Glutamatergic neuron (in vitro differentiated cells): ENCODE measurements around the gene PFN3. TPM values are rescaled to one million over a fixed set of nuclear protein-coding genes. Genes with fewer than 3 reads are reported as not detected.
A peak's percentile ranks its signal among the peaks of the same experiment; 100 is the strongest.

Source experiments
- DNase-seq: peaks from one replicate; pipeline ENCODE4 v3.0.0; 2022
- H3K27ac Mint-ChIP-seq: one replicate; pipeline ENCODE4 v1.8.0; 2020; ENCODE audit warnings: mild to moderate bottlenecking, mixed read lengths, inconsistent platforms; ENCODE audit not compliant: unreplicated experiment
- H3K27me3 Mint-ChIP-seq: one replicate; pipeline ENCODE4 v1.8.0; 2020; ENCODE audit warnings: mild to moderate bottlenecking, moderate library complexity, mixed read lengths, inconsistent platforms; ENCODE audit not compliant: unreplicated experiment
- H3K36me3 Mint-ChIP-seq: one replicate; pipeline ENCODE4 v1.8.0; 2020; ENCODE audit warnings: mild to moderate bottlenecking, mixed read lengths, inconsistent platforms; ENCODE audit not compliant: unreplicated experiment
- H3K4me1 Mint-ChIP-seq: one replicate; pipeline ENCODE4 v1.8.0; 2020; ENCODE audit warnings: mild to moderate bottlenecking, low read depth, mixed read lengths, inconsistent platforms; ENCODE audit not compliant: unreplicated experiment
- H3K4me3 Mint-ChIP-seq: one replicate; pipeline ENCODE4 v1.8.0; 2020; ENCODE audit warnings: mild to moderate bottlenecking, mixed read lengths, inconsistent platforms; ENCODE audit not compliant: unreplicated experiment
- H3K9me3 Mint-ChIP-seq: one replicate; pipeline ENCODE4 v1.8.0; 2020; ENCODE audit warnings: mild to moderate bottlenecking, moderate library complexity, mixed read lengths, inconsistent platforms; ENCODE audit not compliant: unreplicated experiment
- total RNA-seq: library from RNA; stranded (reverse); fragmentation: NEBNext Ultra II Directional; extraction: Animal tissue kit (Norgen Biotek cat#: 25700); gene quantifications from one replicate; pipeline ENCODE4 v1.2.1, GENCODE V29; 2021; ENCODE audit not compliant: unreplicated experiment
- TF ChIP-seq, protein P1 (sequence below): fragments of 200-600 bp; sonication (generic); IDR thresholded peaks from one replicate; pipeline ENCODE4 v1.5.0; 2021; ENCODE audit not compliant: partially characterized antibody, unreplicated experiment

Gene PFN3
- total RNA-seq, 1 donor from 2014 or later: not detected

DNA sequence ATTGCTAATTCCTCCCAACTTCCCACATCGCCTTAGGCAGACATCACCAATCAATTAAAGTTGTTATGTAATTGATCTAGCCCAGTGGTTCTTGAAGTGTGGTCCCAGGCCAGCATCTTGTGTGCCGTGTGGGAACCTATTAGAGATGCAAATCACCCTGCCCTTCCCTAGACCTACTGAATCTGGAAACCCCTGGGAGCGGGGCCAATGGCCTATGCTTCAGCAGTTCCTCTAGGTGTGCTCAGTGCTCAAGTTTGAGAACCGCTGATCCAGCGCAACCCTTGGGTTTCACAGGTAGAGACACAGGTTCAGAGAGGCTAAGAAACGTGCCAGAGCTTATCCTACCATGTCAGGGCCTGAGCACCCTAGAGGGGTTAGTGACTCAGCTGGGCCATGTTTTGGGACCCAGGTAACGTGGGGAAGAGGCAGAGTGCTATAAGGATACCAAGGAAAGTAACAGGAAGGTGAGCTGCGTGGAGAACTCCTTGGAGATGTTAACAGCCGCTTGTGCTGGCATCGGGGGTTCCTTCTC is 11.9 kb downstream of the PFN3 start:
- Mint-ChIP-seq H3K36me3 (no peaks in the 10 kb centered on the region), H3K27ac (no peak overlapping the region), H3K4me3 (peak overlapping the region; percentile 25), H3K27me3 (peaks cover 12% of the 10 kb centered on the region), H3K9me3 (peaks cover 5% of the 10 kb centered on the region), H3K4me1 (peaks cover 7% of the 10 kb centered on the region)
- TF ChIP-seq, protein P1, sequence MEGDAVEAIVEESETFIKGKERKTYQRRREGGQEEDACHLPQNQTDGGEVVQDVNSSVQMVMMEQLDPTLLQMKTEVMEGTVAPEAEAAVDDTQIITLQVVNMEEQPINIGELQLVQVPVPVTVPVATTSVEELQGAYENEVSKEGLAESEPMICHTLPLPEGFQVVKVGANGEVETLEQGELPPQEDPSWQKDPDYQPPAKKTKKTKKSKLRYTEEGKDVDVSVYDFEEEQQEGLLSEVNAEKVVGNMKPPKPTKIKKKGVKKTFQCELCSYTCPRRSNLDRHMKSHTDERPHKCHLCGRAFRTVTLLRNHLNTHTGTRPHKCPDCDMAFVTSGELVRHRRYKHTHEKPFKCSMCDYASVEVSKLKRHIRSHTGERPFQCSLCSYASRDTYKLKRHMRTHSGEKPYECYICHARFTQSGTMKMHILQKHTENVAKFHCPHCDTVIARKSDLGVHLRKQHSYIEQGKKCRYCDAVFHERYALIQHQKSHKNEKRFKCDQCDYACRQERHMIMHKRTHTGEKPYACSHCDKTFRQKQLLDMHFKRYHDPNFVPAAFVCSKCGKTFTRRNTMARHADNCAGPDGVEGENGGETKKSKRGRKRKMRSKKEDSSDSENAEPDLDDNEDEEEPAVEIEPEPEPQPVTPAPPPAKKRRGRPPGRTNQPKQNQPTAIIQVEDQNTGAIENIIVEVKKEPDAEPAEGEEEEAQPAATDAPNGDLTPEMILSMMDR: no peak
- no peak for DNase-seq

GRCh38 chr5:177387405-177387804 is 13.1 kb downstream of the PFN3 start:
- H3K9me3 Mint-ChIP-seq: peaks cover 6% of the 10 kb centered on the region
- H3K27me3 Mint-ChIP-seq: peaks cover 13% of the 10 kb centered on the region
- no peak for DNase-seq
- H3K4me1 Mint-ChIP-seq: peaks cover 7% of the 10 kb centered on the region
- no peak overlapping the region for H3K4me3 Mint-ChIP-seq
- no peaks in the 10 kb centered on the region for H3K36me3 Mint-ChIP-seq
- TF ChIP-seq, protein P1: no peak
- no peak overlapping the region for H3K27ac Mint-ChIP-seq

DNA sequence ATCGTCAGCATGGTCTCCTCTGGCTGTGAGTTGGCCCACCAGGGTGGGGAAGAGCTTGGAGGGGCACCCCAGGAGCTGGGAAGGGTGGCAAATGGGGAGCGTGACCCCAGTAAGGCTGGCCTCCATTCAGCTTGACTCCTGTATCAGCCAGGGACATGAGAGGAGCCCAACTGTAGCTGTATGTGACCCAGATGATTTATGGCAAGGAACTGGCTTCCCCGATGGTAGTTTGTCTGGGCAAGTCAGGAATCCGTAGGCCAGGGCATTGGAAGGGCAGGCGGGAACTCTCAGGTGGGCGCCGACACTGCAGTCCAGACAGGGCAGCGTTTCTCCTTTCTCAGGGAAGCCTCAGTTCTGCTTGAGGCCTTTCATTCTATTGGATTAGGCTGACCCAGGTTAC is 13.9 kb downstream of the PFN3 start:
- Mint-ChIP-seq H3K27me3 (peaks cover 15% of the 10 kb centered on the region), H3K9me3 (peaks cover 8% of the 10 kb centered on the region), H3K4me3 (no peak overlapping the region), H3K4me1 (peaks cover 7% of the 10 kb centered on the region), H3K27ac (no peak overlapping the region), H3K36me3 (no peaks in the 10 kb centered on the region)
- no peak for DNase-seq
- TF ChIP-seq, protein P1: no peak

DNA sequence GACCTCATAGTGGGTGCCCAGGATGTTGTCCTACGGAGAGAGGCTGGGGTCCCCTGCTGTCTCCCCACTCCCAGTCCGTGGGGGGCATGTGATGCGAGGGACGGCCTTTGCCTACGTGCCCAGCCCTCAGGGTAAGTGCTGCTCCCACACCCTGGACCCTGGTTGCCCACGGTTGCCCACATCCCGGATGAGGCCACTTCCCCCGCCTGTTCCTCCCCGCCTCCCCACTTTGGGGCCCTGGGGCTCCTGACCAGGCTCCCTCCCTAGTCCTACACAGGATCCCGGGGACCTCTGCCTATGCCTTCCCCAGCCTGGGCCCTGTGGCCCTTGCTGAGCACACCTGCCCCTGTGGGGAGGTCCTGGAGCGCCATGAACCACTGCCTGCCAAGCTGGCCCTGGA is 14.7 kb downstream of the PFN3 start:
- DNase-seq: no peak
- H3K4me3 Mint-ChIP-seq: no peak overlapping the region
- H3K27ac Mint-ChIP-seq: no peak overlapping the region
- H3K9me3 Mint-ChIP-seq: peaks cover 10% of the 10 kb centered on the region
- H3K27me3 Mint-ChIP-seq: peaks cover 15% of the 10 kb centered on the region
- no peaks in the 10 kb centered on the region for H3K36me3 Mint-ChIP-seq
- H3K4me1 Mint-ChIP-seq: peaks cover 7% of the 10 kb centered on the region
- TF ChIP-seq, protein P1: no peak

DNA sequence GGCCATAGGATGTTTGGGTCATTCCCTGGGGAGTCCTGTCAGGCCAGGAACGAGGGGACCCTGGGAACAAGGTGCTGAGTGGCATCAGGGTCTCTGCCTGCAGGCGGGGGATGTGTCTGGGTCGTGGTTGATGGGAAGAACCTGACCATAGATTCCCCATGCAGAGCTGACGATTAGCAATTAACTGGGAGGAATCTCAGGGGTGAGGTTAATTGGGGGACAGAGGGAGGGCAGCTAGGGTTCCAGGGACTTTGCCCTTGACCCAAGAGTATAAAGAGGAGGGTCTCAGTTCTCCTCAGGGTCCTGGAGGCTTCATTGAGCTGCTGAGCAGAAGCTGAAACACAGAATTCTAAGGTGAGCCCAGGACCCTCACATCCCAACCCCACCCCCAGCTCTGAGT is 16.3 kb downstream of the PFN3 start, which contains the start of gene SLC34A1:
Gene SLC34A1, plus strand, starts transcription at position 301 of the 400 bp plus-strand sequence. CDS start 1,308 bp downstream, outside the sequence.
- no peak within 1 kb of the TSS for H3K4me3 Mint-ChIP-seq
- peaks cover 10% of the 10 kb centered on the region for H3K9me3 Mint-ChIP-seq
- no peaks in the 10 kb centered on the region for H3K4me1 Mint-ChIP-seq
- H3K27ac Mint-ChIP-seq: no peak within 1 kb of the TSS
- H3K36me3 Mint-ChIP-seq: no peaks in the 10 kb centered on the region
- DNase-seq: no peak
- peaks cover 9% of the 10 kb centered on the region for H3K27me3 Mint-ChIP-seq
- TF ChIP-seq, protein P1: no peak
